ENCODE results near the gene CDH22.

The CDH22 gene

GRCh38 chr20:46242390-46242789, 65.9 kb downstream of the CDH22 start:
- no peak overlapping the region for H3K4me3 ChIP-seq (ENCODE audit: low read depth, low read length)
- TF ChIP-seq, protein P1, sequence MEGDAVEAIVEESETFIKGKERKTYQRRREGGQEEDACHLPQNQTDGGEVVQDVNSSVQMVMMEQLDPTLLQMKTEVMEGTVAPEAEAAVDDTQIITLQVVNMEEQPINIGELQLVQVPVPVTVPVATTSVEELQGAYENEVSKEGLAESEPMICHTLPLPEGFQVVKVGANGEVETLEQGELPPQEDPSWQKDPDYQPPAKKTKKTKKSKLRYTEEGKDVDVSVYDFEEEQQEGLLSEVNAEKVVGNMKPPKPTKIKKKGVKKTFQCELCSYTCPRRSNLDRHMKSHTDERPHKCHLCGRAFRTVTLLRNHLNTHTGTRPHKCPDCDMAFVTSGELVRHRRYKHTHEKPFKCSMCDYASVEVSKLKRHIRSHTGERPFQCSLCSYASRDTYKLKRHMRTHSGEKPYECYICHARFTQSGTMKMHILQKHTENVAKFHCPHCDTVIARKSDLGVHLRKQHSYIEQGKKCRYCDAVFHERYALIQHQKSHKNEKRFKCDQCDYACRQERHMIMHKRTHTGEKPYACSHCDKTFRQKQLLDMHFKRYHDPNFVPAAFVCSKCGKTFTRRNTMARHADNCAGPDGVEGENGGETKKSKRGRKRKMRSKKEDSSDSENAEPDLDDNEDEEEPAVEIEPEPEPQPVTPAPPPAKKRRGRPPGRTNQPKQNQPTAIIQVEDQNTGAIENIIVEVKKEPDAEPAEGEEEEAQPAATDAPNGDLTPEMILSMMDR (IDR thresholded peaks at IDR 0.05; ENCODE audit: borderline replicate concordance, insufficient read depth, low read depth, low read length): no peak

- H3K4me3 ChIP-seq (ENCODE audit: low read depth, low read length): no peak overlapping the region
- TF ChIP-seq, protein P1 (IDR thresholded peaks at IDR 0.05; ENCODE audit: borderline replicate concordance, insufficient read depth, low read depth, low read length): no peak
Observed at GRCh38 chr20:46240881-46241280, 67.4 kb downstream of the CDH22 start.

GRCh38 chr20:46240065-46240464, 68.2 kb downstream of the CDH22 start:
- no peak overlapping the region for H3K4me3 ChIP-seq (ENCODE audit: low read depth, low read length)
- TF ChIP-seq, protein P1 (IDR thresholded peaks at IDR 0.05; ENCODE audit: borderline replicate concordance, insufficient read depth, low read depth, low read length): no peak

- TF ChIP-seq, protein P1 (IDR thresholded peaks at IDR 0.05; ENCODE audit: borderline replicate concordance, insufficient read depth, low read depth, low read length): no peak
- no peak overlapping the region for H3K4me3 ChIP-seq (ENCODE audit: low read depth, low read length)
Observed at GRCh38 chr20:46237736-46238135, 70.6 kb downstream of the CDH22 start.

- TF ChIP-seq, protein P1 (IDR thresholded peaks at IDR 0.05; ENCODE audit: borderline replicate concordance, insufficient read depth, low read depth, low read length): no peak
- H3K4me3 ChIP-seq (ENCODE audit: low read depth, low read length): no peak overlapping the region
Observed at GRCh38 chr20:46237227-46237626, 71.1 kb downstream of the CDH22 start.

DNA sequence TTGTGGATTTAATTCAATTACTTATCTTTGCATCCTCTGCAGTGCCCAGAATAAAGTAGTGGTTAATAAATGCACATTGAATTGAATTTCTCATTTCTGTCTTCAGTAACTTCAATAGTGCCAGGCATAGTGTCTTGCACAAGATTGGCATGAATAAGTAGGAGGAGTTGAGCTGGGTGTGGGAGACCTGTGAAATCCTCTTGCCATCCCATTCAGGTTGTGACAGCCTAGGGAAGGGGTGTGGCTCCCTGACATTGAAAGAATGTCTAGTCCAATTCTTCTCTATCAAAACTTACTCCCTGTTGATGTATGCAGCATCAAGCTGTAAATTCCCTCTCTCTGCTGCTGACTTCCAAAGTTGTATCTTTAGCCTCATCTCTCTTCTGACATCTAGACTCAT, 73.2 kb downstream of the CDH22 start:
- no peak overlapping the region for H3K4me3 ChIP-seq (ENCODE audit: low read depth, low read length)
- TF ChIP-seq, protein P1 (IDR thresholded peaks at IDR 0.05; ENCODE audit: borderline replicate concordance, insufficient read depth, low read depth, low read length): no peak

DNA sequence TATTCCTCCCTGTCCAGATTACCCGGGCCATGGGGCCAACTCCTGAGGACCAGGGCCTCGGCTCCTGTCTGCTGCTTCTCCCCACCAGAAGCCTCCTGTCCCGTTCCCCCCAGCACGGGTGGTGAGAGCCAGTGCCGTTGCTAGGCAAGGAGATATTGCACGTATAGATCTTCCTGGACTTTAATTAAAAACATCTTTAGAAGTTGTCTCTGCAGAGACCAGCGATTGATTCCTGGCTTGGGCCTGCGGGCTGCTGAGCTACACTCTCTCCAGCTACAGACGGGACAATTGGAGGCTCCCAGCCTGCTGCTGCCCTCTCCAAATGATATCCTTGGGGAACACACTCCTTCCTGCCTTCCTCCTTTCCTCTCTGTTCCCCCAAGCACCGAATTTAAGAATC, 74.6 kb downstream of the CDH22 start:
- no peak overlapping the region for H3K4me3 ChIP-seq (ENCODE audit: low read depth, low read length)
- TF ChIP-seq, protein P1 (IDR thresholded peaks at IDR 0.05; ENCODE audit: borderline replicate concordance, insufficient read depth, low read depth, low read length): no peak

Measured in GM12875 (cell line).